ENCODE results near the gene CFAP97D2. TPM values are rescaled to one million over a fixed set of nuclear protein-coding genes. Genes with fewer than 3 reads are reported as not detected.
"Not testable (repeated sequence)": the region's sequence is repeated elsewhere in the genome, so short reads cannot be mapped to it uniquely, and the experiment has no call there.

CFAP97D2 gene
- total and polyA plus RNA-seq, 4 donors: not detected

- intact Hi-C loops (cut with DNase I): no loop called here
- DNase-seq (no peak), ATAC-seq (ENCODE audit: low FRiP score) (no peak)
- Histone ChIP-seq H3K4me3 (ENCODE audit: low read length in 2 of 2) (no peak overlapping the region), H3K27me3 (ENCODE audit: control insufficient read depth in 1 of 2, insufficient read depth in 2 of 2, low read length in 1 of 2) (no peaks in the 10 kb centered on the region), H3K4me1 (ENCODE audit: control insufficient read depth in 1 of 2, insufficient read depth in 2 of 2, low read length in 2 of 2) (no peaks in the 10 kb centered on the region), H3K9me3 (ENCODE audit: control insufficient read depth, low read length) (no peaks in the 10 kb centered on the region), H3K36me3 (ENCODE audit: control insufficient read depth in 1 of 2, insufficient read depth in 2 of 2, low read length in 1 of 2) (no peaks in the 10 kb centered on the region), H3K27ac (ENCODE audit: low read depth in 1 of 2, low read length in 2 of 2) (peak overlapping the region in 1 of 2 donors; percentile 25)
- WGBS, 2 donors: 98% methylated on average over 6 of the region's 6 CpGs
These were observed 25.5 kb upstream of the CFAP97D2 start for GRCh38 chr13:114153485-114154080.

- Histone ChIP-seq H3K27me3 (ENCODE audit: control insufficient read depth in 1 of 2, insufficient read depth in 2 of 2, low read length in 1 of 2) (no peaks in the 10 kb centered on the region), H3K4me3 (ENCODE audit: low read length in 2 of 2) (no peak overlapping the region), H3K4me1 (ENCODE audit: control insufficient read depth in 1 of 2, insufficient read depth in 2 of 2, low read length in 2 of 2) (no peaks in the 10 kb centered on the region), H3K9me3 (ENCODE audit: control insufficient read depth, low read length) (no peaks in the 10 kb centered on the region), H3K36me3 (ENCODE audit: control insufficient read depth in 1 of 2, insufficient read depth in 2 of 2, low read length in 1 of 2) (no peaks in the 10 kb centered on the region), H3K27ac (ENCODE audit: low read depth in 1 of 2, low read length in 2 of 2) (no peak overlapping the region)
- intact Hi-C loops (cut with DNase I): no loop called here
- 92 to 95% methylated on average over 9 of the region's 9 CpGs for WGBS, 2 donors
- no peak for ATAC-seq (ENCODE audit: low FRiP score)
- DNase-seq: no peak
These were observed 24.6 kb upstream of the CFAP97D2 start for GRCh38 chr13:114154476-114154875.

GRCh38 chr13:114155320-114155719 is 23.7 kb upstream of the CFAP97D2 start:
- WGBS, 2 donors: 64 to 71% methylated on average over 2 to 3 of the region's 3 CpGs
- H3K36me3 ChIP-seq (ENCODE audit: control insufficient read depth in 1 of 2, insufficient read depth in 2 of 2, low read length in 1 of 2): no peaks in the 10 kb centered on the region
- H3K9me3 ChIP-seq (ENCODE audit: control insufficient read depth, low read length): no peaks in the 10 kb centered on the region
- no peak overlapping the region for H3K27ac ChIP-seq (ENCODE audit: low read depth in 1 of 2, low read length in 2 of 2)
- ATAC-seq (ENCODE audit: low FRiP score): no peak
- H3K27me3 ChIP-seq (ENCODE audit: control insufficient read depth in 1 of 2, insufficient read depth in 2 of 2, low read length in 1 of 2): no peaks in the 10 kb centered on the region
- intact Hi-C loops (cut with DNase I): no loop called here
- H3K4me1 ChIP-seq (ENCODE audit: control insufficient read depth in 1 of 2, insufficient read depth in 2 of 2, low read length in 2 of 2): no peaks in the 10 kb centered on the region
- DNase-seq: no peak
- no peak overlapping the region for H3K4me3 ChIP-seq (ENCODE audit: low read length in 2 of 2)

GRCh38 chr13:114155926-114156883 is 22.9 kb upstream of the CFAP97D2 start:
- H3K9me3 ChIP-seq (ENCODE audit: control insufficient read depth, low read length): no peaks in the 10 kb centered on the region
- no peaks in the 10 kb centered on the region for H3K27me3 ChIP-seq (ENCODE audit: control insufficient read depth in 1 of 2, insufficient read depth in 2 of 2, low read length in 1 of 2)
- intact Hi-C loops (cut with DNase I): no loop called here
- H3K4me1 ChIP-seq (ENCODE audit: control insufficient read depth in 1 of 2, insufficient read depth in 2 of 2, low read length in 2 of 2): no peaks in the 10 kb centered on the region
- ATAC-seq (ENCODE audit: low FRiP score) (no peak), DNase-seq (no peak)
- H3K4me3 ChIP-seq (ENCODE audit: low read length in 2 of 2): no peak overlapping the region
- WGBS, 2 donors: 37 to 59% methylated on average over 7 to 19 of the region's 19 CpGs
- no peak overlapping the region for H3K27ac ChIP-seq (ENCODE audit: low read depth in 1 of 2, low read length in 2 of 2)
- no peaks in the 10 kb centered on the region for H3K36me3 ChIP-seq (ENCODE audit: control insufficient read depth in 1 of 2, insufficient read depth in 2 of 2, low read length in 1 of 2)

GRCh38 chr13:114157869-114158495 is 21.1 kb upstream of the CFAP97D2 start:
- no peak overlapping the region for H3K27ac ChIP-seq (ENCODE audit: low read depth in 1 of 2, low read length in 2 of 2)
- no peak overlapping the region for H3K4me3 ChIP-seq (ENCODE audit: low read length in 2 of 2)
- no peaks in the 10 kb centered on the region for H3K27me3 ChIP-seq (ENCODE audit: control insufficient read depth in 1 of 2, insufficient read depth in 2 of 2, low read length in 1 of 2)
- DNase-seq (peak in 1 of 2 donors; percentile 54), ATAC-seq (ENCODE audit: low FRiP score) (no peak)
- no peaks in the 10 kb centered on the region for H3K4me1 ChIP-seq (ENCODE audit: control insufficient read depth in 1 of 2, insufficient read depth in 2 of 2, low read length in 2 of 2)
- H3K36me3 ChIP-seq (ENCODE audit: control insufficient read depth in 1 of 2, insufficient read depth in 2 of 2, low read length in 1 of 2): no peaks in the 10 kb centered on the region
- no peaks in the 10 kb centered on the region for H3K9me3 ChIP-seq (ENCODE audit: control insufficient read depth, low read length)
- 82 to 85% methylated on average over 10 to 11 of the region's 11 CpGs for WGBS, 2 donors
- intact Hi-C loops (cut with DNase I): no loop called here

GRCh38 chr13:114158869-114159666 is 20.0 kb upstream of the CFAP97D2 start:
- ATAC-seq (ENCODE audit: low FRiP score); H3K4me3 ChIP-seq (ENCODE audit: low read length in 2 of 2); intact Hi-C loops (cut with DNase I): not testable (repeated sequence)

GRCh38 chr13:114161028-114161556 is 18.0 kb upstream of the CFAP97D2 start:
- DNase-seq: no peak
- H3K9me3 ChIP-seq (ENCODE audit: control insufficient read depth, low read length): no peaks in the 10 kb centered on the region
- 92 to 93% methylated on average over 47 of the region's 47 CpGs for WGBS, 2 donors

More at GRCh38 chr13:114158869-114159666, 20.0 kb upstream of the CFAP97D2 start:
- H3K27me3 ChIP-seq (ENCODE audit: control insufficient read depth in 1 of 2, insufficient read depth in 2 of 2, low read length in 1 of 2); H3K27ac ChIP-seq (ENCODE audit: low read depth in 1 of 2, low read length in 2 of 2); H3K36me3 ChIP-seq (ENCODE audit: control insufficient read depth in 1 of 2, insufficient read depth in 2 of 2, low read length in 1 of 2); H3K9me3 ChIP-seq (ENCODE audit: control insufficient read depth, low read length); H3K4me1 ChIP-seq (ENCODE audit: control insufficient read depth in 1 of 2, insufficient read depth in 2 of 2, low read length in 2 of 2); DNase-seq: not testable (repeated sequence)
- WGBS, 2 donors: 87 to 94% methylated on average over 13 of the region's 13 CpGs

More at GRCh38 chr13:114161028-114161556, 18.0 kb upstream of the CFAP97D2 start:
- no peaks in the 10 kb centered on the region for H3K27me3 ChIP-seq (ENCODE audit: control insufficient read depth in 1 of 2, insufficient read depth in 2 of 2, low read length in 1 of 2)
- ATAC-seq (ENCODE audit: low FRiP score): no peak
- no peak overlapping the region for H3K27ac ChIP-seq (ENCODE audit: low read depth in 1 of 2, low read length in 2 of 2)
- no peaks in the 10 kb centered on the region for H3K36me3 ChIP-seq (ENCODE audit: control insufficient read depth in 1 of 2, insufficient read depth in 2 of 2, low read length in 1 of 2)
- no peaks in the 10 kb centered on the region for H3K4me1 ChIP-seq (ENCODE audit: control insufficient read depth in 1 of 2, insufficient read depth in 2 of 2, low read length in 2 of 2)
- no peak overlapping the region for H3K4me3 ChIP-seq (ENCODE audit: low read length in 2 of 2)
- intact Hi-C loops (cut with DNase I): no loop called here
